K562 (cell line): ENCODE data around the gene GDAP1L1. TPM values are rescaled to one million over a fixed set of nuclear protein-coding genes. Genes with fewer than 3 reads are reported as not detected.

Experiments
- ATAC-seq: fragments of 200-7000 bp; cut with Tn5 transposase; 3 replicates; pipeline ENCODE4 v1.9.1; 2020; ENCODE audit warnings: moderate library complexity
- BruUV-seq: library from RNA; stranded (reverse); fragments of 400-500 nt; replicated peaks from 2 replicates; lab custom pipeline; 2021; lab: Mats Ljungman, UMichigan
- CTCF ChIA-PET: fragments of 300-600 bp; formaldehyde crosslinking; extraction: SDS; loops from one replicate; lab custom pipeline; 2021; ENCODE audit warnings: low intra/inter-chr PET ratio; lab: Yijun Ruan, JAX
- POLR2A ChIA-PET: fragments of 300-600, 350-650 bp; sonication (Branson Sonifier 250); formaldehyde crosslinking; extraction: SDS; loops from one replicate; lab custom pipeline; 2021; ENCODE audit warnings: antibody characterized with exemption, inconsistent platforms; lab: Yijun Ruan, JAX
- DNase-seq, 4 experiments: peaks; one replicate each; pipeline versions ENCODE4 v3.0.0 to v3.0.0-alpha.2; 2011 to 2018; ENCODE audit warnings: low spot score in 3 of 4, mixed read lengths in 3 of 4; ENCODE audit errors: extremely low read depth in 1 of 4
- FAIRE-seq: peaks from 2 replicates; lab custom pipeline; 2011; peaks lifted over from hg19 to GRCh38; lab: Jason Lieb, UNC
- H2AFZ ChIP-seq: 2 replicates; pipeline ENCODE4 v1.6.0; 2011; ENCODE audit warnings: low read depth, low read length, control low read depth, inconsistent platforms
- H3K27ac ChIP-seq: fragments of 200-600 bp; 3 replicates; pipeline ENCODE4 v1.8.0; 2011; ENCODE audit warnings: low read depth, mild to moderate bottlenecking, control low read depth, inconsistent platforms, low read length, moderate library complexity, mixed read lengths; ENCODE audit errors: extremely low read depth
- H3K27me3 ChIP-seq, 2 experiments: fragments of 300-600 bp in 1 of 2; 2 replicates in 1 of 2; 3 replicates in 1 of 2; pipeline versions ENCODE4 v1.6.0 to v1.8.0; 2011; ENCODE audit warnings: inconsistent platforms in 2 of 2, low read length in 2 of 2, mild to moderate bottlenecking in 1 of 2, mixed read lengths in 1 of 2, moderate library complexity in 1 of 2; ENCODE audit not compliant: control insufficient read depth in 2 of 2, insufficient read depth in 2 of 2
- H3K36me3 ChIP-seq: fragments of 300-600 bp; 3 replicates; pipeline ENCODE4 v1.8.0; 2011; ENCODE audit warnings: mild to moderate bottlenecking, low read length, inconsistent platforms; ENCODE audit not compliant: control insufficient read depth, insufficient read depth
- H3K4me1 ChIP-seq, 2 experiments: fragments of 200-600 bp in 1 of 2; replicated peaks in 1 of 2; 2 replicates in 1 of 2; 3 replicates in 1 of 2; pipeline versions ENCODE4 v1.5.1 to v1.8.0; 2011; ENCODE audit warnings: inconsistent platforms in 2 of 2, low read length in 2 of 2, mild to moderate bottlenecking in 1 of 2, mixed read lengths in 1 of 2, moderate library complexity in 1 of 2; ENCODE audit not compliant: control insufficient read depth in 2 of 2, insufficient read depth in 2 of 2
- H3K4me2 ChIP-seq: 2 replicates; pipeline ENCODE4 v1.6.1; 2011; ENCODE audit warnings: low read length, control low read depth, inconsistent platforms, mixed read lengths; ENCODE audit not compliant: insufficient read depth
- H3K4me3 ChIP-seq: fragments of 200-600 bp; sonication (generic), shearing (Covaris generic); 2 replicates; pipeline ENCODE4 v1.5.1; 2016; ENCODE audit warnings: control low read depth, inconsistent platforms
- H3K79me2 ChIP-seq: fragments of 200-600 bp; 3 replicates; pipeline ENCODE4 v1.8.0; 2011; ENCODE audit warnings: low read length, inconsistent platforms; ENCODE audit not compliant: control insufficient read depth, insufficient read depth
- H3K9ac ChIP-seq, 2 experiments: 2 replicates each; pipeline versions ENCODE4 v1.6.0 to v1.6.1; 2011; ENCODE audit warnings: low read depth in 2 of 2, low read length in 2 of 2, control low read depth in 1 of 2, inconsistent platforms in 1 of 2, mild to moderate bottlenecking in 1 of 2, mixed read lengths in 1 of 2; ENCODE audit not compliant: insufficient read depth in 1 of 2
- H3K9me1 ChIP-seq: one replicate; pipeline ENCODE4 v1.6.0; 2011; ENCODE audit warnings: inconsistent platforms, mild to moderate bottlenecking, low read length, moderate library complexity; ENCODE audit not compliant: control insufficient read depth, insufficient read depth
- H3K9me3 ChIP-seq: replicated peaks from 2 replicates; pipeline ENCODE4 v1.5.1; 2011; ENCODE audit warnings: low read depth, low read length, inconsistent platforms; ENCODE audit not compliant: control insufficient read depth, insufficient read depth
- H4K20me1 ChIP-seq: replicated peaks from 2 replicates; pipeline ENCODE4 v1.6.1; 2011; ENCODE audit warnings: low read length, inconsistent platforms, mixed read lengths; ENCODE audit not compliant: control insufficient read depth, insufficient read depth
- IFI16 ChIP-seq: fragments of 250-450 bp; sonication (Bioruptor Pico); IDR thresholded peaks from 2 replicates; pipeline ENCODE4 v2.1.2; 2022; ENCODE audit warnings: mild to moderate bottlenecking, inconsistent platforms
- KAT2B ChIP-seq: IDR thresholded peaks from one replicate; pipeline ENCODE4 v1.6.1; 2012; ENCODE audit warnings: low read depth, mild to moderate bottlenecking, control low read depth, inconsistent platforms, low read length, moderate library complexity
- RBM22 ChIP-seq: fragments of 200-400 bp; formaldehyde crosslinking; IDR thresholded peaks from 2 replicates; pipeline ENCODE4 v1.6.1; 2018; ENCODE audit warnings: low read length, low read depth; ENCODE audit not compliant: poor library complexity, severe bottlenecking
- ZFPM2 ChIP-seq: fragments of 250-450 bp; sonication (Bioruptor Pico); IDR thresholded peaks from 2 replicates; pipeline ENCODE4 v1.5.1; 2022; ENCODE audit warnings: mild to moderate bottlenecking
- ZNF239 ChIP-seq: fragments of 250-450 bp; sonication (Bioruptor Pico); IDR thresholded peaks from 2 replicates; pipeline ENCODE4 v1.4.0; 2020; ENCODE audit warnings: mild to moderate bottlenecking
- ZNF263 ChIP-seq: sonication (generic); formaldehyde crosslinking; IDR thresholded peaks from 2 replicates; pipeline ENCODE4 v1.8.0; 2022; ENCODE audit warnings: mild to moderate bottlenecking, missing genetic modification reagents, borderline replicate concordance
- ZNF764 ChIP-seq: fragments of 250-450 bp; sonication (Bioruptor Pico); IDR thresholded peaks from 2 replicates; pipeline ENCODE4 v1.4.0; 2020; ENCODE audit warnings: low read depth, mild to moderate bottlenecking, moderate library complexity
- WGBS: fragments of 100-300 bp; shearing (Covaris generic); methylation state at CpG from one replicate; pipeline ENCODE4 v1.1.6; 2016; ENCODE audit warnings: low coverage, mixed read lengths; ENCODE audit not compliant: insufficient coverage; ENCODE audit errors: missing lambda C conversion rate; 5-methylcytosine and 5-hydroxymethylcytosine counted together
- in situ Hi-C: fragments of 300-500 bp; cut with MboI; formaldehyde crosslinking; loops from 4 replicates; pipeline ENCODE4 v1.15.0; 2018; ENCODE audit warnings: inconsistent platforms, mixed read lengths
- intact Hi-C: fragments of 100-400 bp; cut with micrococcal nuclease; formaldehyde crosslinking; loops from 2 replicates; pipeline ENCODE4 v1.14.2; 2022
- polyA plus RNA-seq, 8 experiments: library from polyadenylated mRNA; depleted of rRNA in 4 of 8; stranded (reverse) in 5 of 8; unstranded in 3 of 8; fragments of >200 nt; fragmentation: Nextera tagmentation in 2 of 8; fragmentation: Illumina TruSeq in 1 of 8; extraction: Ambion mirVana in 2 of 8; extraction: Trizol in 1 of 8; gene quantifications; 2 replicates each; pipeline versions ENCODE4 v1.2.1 to v1.2.3, GENCODE V29; 2011 to 2014; ENCODE audit warnings: inconsistent platforms in 1 of 8, missing spikeins in 1 of 8
- total RNA-seq, 7 experiments: library from RNA; depleted of rRNA in 6 of 7; stranded (reverse); fragments of >200 nt in 6 of 7; fragmentation: Illumina TruSeq in 2 of 7; extraction: Trizol in 2 of 7; gene quantifications; 2 replicates each; pipeline versions ENCODE4 v1.2.1 to v1.2.3, GENCODE V29; 2011 to 2021; ENCODE audit warnings: low replicate concordance in 1 of 7
- TF ChIP-seq, protein P1 (sequence below): sonication (generic); formaldehyde crosslinking; IDR thresholded peaks from 2 replicates; pipeline ENCODE4 v1.8.1; 2023; ENCODE audit warnings: missing genetic modification reagents, mild to moderate bottlenecking, borderline replicate concordance

GDAP1L1 gene
- total and polyA plus RNA-seq, 9 of the 15 experiments (the other 6 are each of a cell fraction or from before 2014, with no cell fraction given): 0.06 to 0.40 (median 0.19) TPM; not detected in 5

DNA sequence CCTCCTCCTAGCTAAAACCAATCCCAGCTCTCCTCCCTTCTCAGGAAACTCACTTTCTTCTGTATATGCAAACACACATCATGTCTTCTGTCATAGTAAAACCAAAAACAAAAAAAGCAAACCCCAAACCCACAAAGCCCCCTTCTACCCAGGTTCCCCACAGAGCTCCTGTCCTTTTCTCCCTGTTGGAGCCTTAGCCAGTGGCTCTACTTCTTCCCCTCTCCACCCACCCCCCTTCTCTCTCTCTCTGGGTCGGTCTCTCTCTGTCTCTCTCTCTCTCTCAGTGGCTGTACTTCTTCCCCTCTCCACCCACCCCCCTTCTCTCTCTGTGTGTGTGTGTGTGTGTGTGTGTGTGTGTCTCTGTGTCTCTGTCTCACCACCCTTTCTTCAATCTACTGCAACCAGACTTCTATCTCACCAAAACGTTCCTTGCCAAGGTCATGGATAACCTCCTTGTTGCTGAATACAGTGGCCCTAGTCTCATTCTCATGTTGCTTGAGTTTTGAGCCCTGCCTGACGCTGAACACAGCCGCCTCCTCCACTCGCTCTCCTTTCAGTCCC, 27.9 kb upstream of the GDAP1L1 start:
- in situ Hi-C loops (loop anchor here (5.0 to 10.0 kb wide), 3 partner anchors 93 to 386 kb away; partner anchors contain the start of gene FITM2), intact Hi-C loops (loop anchor here (5.0 kb wide), 2 partner anchors 393 to 513 kb away; no protein-coding TSS in a partner anchor)
- BruUV-seq: no TSS peak
- Histone ChIP-seq H3K4me1 (peaks cover 4 to 11% of the 10 kb centered on the region in 2 experiments; a peak in 4 of 5 replicates), H3K9me1 (no peaks in the 10 kb centered on the region), H3K27ac (no peak overlapping the region), H3K9ac (no peak overlapping the region), H3K4me2 (no peak overlapping the region), H3K79me2 (no peaks in the 10 kb centered on the region), H3K9me3 (no peaks in the 10 kb centered on the region), H3K27me3 (peaks cover 0 to 11% of the 10 kb centered on the region in 2 experiments; a peak in 2 of 5 replicates), H3K36me3 (no peaks in the 10 kb centered on the region), H3K4me3 (no peak overlapping the region), H4K20me1 (peaks cover 11% of the 10 kb centered on the region), H2AFZ (no peak overlapping the region)
- POLR2A ChIA-PET: interaction anchor here (0.6 to 1.2 kb wide), 3 partner anchors 9 to 295 kb away, joined by 3 to 6 read pairs (median 3); partner anchors contain the start of gene OSER1
- ATAC-seq (no peak), DNase-seq (peak in 1 of 4 experiments; percentile 14), FAIRE-seq (no peak)
- WGBS: 13% methylated on average over 4 of the region's 5 CpGs
- no peak for TF ChIP-seq ZNF239 (CRISPR knock-in tag)
- TF ChIP-seq RBM22: no peak
- TF ChIP-seq, protein P1, sequence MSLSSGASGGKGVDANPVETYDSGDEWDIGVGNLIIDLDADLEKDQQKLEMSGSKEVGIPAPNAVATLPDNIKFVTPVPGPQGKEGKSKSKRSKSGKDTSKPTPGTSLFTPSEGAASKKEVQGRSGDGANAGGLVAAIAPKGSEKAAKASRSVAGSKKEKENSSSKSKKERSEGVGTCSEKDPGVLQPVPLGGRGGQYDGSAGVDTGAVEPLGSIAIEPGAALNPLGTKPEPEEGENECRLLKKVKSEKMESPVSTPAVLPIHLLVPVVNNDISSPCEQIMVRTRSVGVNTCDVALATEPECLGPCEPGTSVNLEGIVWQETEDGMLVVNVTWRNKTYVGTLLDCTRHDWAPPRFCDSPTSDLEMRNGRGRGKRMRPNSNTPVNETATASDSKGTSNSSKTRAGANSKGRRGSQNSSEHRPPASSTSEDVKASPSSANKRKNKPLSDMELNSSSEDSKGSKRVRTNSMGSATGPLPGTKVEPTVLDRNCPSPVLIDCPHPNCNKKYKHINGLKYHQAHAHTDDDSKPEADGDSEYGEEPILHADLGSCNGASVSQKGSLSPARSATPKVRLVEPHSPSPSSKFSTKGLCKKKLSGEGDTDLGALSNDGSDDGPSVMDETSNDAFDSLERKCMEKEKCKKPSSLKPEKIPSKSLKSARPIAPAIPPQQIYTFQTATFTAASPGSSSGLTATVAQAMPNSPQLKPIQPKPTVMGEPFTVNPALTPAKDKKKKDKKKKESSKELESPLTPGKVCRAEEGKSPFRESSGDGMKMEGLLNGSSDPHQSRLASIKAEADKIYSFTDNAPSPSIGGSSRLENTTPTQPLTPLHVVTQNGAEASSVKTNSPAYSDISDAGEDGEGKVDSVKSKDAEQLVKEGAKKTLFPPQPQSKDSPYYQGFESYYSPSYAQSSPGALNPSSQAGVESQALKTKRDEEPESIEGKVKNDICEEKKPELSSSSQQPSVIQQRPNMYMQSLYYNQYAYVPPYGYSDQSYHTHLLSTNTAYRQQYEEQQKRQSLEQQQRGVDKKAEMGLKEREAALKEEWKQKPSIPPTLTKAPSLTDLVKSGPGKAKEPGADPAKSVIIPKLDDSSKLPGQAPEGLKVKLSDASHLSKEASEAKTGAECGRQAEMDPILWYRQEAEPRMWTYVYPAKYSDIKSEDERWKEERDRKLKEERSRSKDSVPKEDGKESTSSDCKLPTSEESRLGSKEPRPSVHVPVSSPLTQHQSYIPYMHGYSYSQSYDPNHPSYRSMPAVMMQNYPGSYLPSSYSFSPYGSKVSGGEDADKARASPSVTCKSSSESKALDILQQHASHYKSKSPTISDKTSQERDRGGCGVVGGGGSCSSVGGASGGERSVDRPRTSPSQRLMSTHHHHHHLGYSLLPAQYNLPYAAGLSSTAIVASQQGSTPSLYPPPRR (CRISPR knock-in tag): no peak
- no peak for TF ChIP-seq IFI16 (CRISPR knock-in tag)
- TF ChIP-seq ZFPM2 (CRISPR knock-in tag): no peak
- TF ChIP-seq KAT2B: no peak
- no peak for TF ChIP-seq ZNF263
- no peak for TF ChIP-seq ZNF764 (CRISPR knock-in tag)
- CTCF ChIA-PET: interaction anchor here (6.3 kb wide), 1 partner anchor 167 kb away, joined by 79 read pairs; no protein-coding TSS in a partner anchor
